CD14-positive monocyte (primary cell): ENCODE results near the gene ZNF345. TPM values are rescaled to one million over a fixed set of nuclear protein-coding genes. Genes with fewer than 3 reads are reported as not detected.

ENCODE experiments used
- DNase-seq, 3 donors: peaks; one replicate each; pipeline ENCODE4 v3.0.0-alpha.2; 2011 to 2022
- H2AFZ ChIP-seq: 2 replicates; pipeline ENCODE4 v1.6.0; 2012; ENCODE audit warnings: mild to moderate bottlenecking, low read depth, low read length, inconsistent platforms; ENCODE audit not compliant: insufficient read depth, poor library complexity, severe bottlenecking
- H3K27ac ChIP-seq, 2 donors: 1 replicate in 1 of 2; 2 replicates in 1 of 2; pipeline ENCODE4 v1.5.1; 2012 to 2013; ENCODE audit warnings: low read length in 2 of 2, control low read depth in 1 of 2, inconsistent platforms in 1 of 2, low read depth in 1 of 2, mild to moderate bottlenecking in 1 of 2
- H3K27me3 ChIP-seq, 2 donors: one replicate each; pipeline versions ENCODE4 v1.6.0 to v1.6.1; 2011 to 2013; ENCODE audit warnings: low read length in 2 of 2; ENCODE audit not compliant: control insufficient read depth in 2 of 2, insufficient read depth in 2 of 2
- H3K36me3 ChIP-seq, 2 donors: replicated peaks in 1 of 2; 1 replicate in 1 of 2; 2 replicates in 1 of 2; pipeline versions ENCODE4 v1.5.1 to v1.6.1; 2012 to 2013; ENCODE audit warnings: low read length in 2 of 2, control low read depth in 1 of 2, inconsistent platforms in 1 of 2, mild to moderate bottlenecking in 1 of 2; ENCODE audit not compliant: insufficient read depth in 2 of 2, control insufficient read depth in 1 of 2
- H3K4me1 ChIP-seq, 2 donors: 1 replicate in 1 of 2; 2 replicates in 1 of 2; pipeline versions ENCODE4 v1.5.1 to v1.6.1; 2012 to 2013; ENCODE audit warnings: low read length in 2 of 2, control low read depth in 1 of 2, inconsistent platforms in 1 of 2, mild to moderate bottlenecking in 1 of 2, moderate library complexity in 1 of 2; ENCODE audit not compliant: insufficient read depth in 2 of 2, control insufficient read depth in 1 of 2
- H3K4me2 ChIP-seq: replicated peaks from 2 replicates; pipeline ENCODE3; 2012; ENCODE audit warnings: low read length, moderate library complexity, mild to moderate bottlenecking; ENCODE audit not compliant: poor library complexity, severe bottlenecking; ENCODE audit errors: extremely low read depth
- H3K4me3 ChIP-seq, 3 experiments: fragments of 200-600 bp in 1 of 3; sonication (generic) in 1 of 3; replicated peaks in 1 of 3; 1 replicate in 2 of 3; 2 replicates in 1 of 3; pipeline ENCODE4 v1.5.1; 2011 to 2013; ENCODE audit warnings: low read length in 3 of 3, mild to moderate bottlenecking in 3 of 3, control low read depth in 2 of 3, low read depth in 2 of 3, inconsistent platforms in 1 of 3, moderate library complexity in 1 of 3
- H3K79me2 ChIP-seq: 2 replicates; pipeline ENCODE4 v1.6.0; 2012; ENCODE audit warnings: mild to moderate bottlenecking, control low read depth, inconsistent platforms, low read length, moderate library complexity; ENCODE audit not compliant: insufficient read depth
- H3K9ac ChIP-seq: 2 replicates; pipeline ENCODE4 v1.6.0; 2017; ENCODE audit warnings: low read length, mild to moderate bottlenecking; ENCODE audit not compliant: insufficient read depth, poor library complexity, severe bottlenecking
- H3K9me3 ChIP-seq, 2 donors: replicated peaks in 1 of 2; 1 replicate in 1 of 2; 2 replicates in 1 of 2; pipeline versions ENCODE4 v1.5.1 to v1.6.1; 2012 to 2013; ENCODE audit warnings: low read length in 2 of 2, control low read depth in 1 of 2; ENCODE audit not compliant: control insufficient read depth in 1 of 2, insufficient read depth in 1 of 2
- H4K20me1 ChIP-seq: 2 replicates; pipeline ENCODE4 v1.6.0; 2012; ENCODE audit warnings: mild to moderate bottlenecking, low read length, control low read depth, moderate library complexity; ENCODE audit not compliant: insufficient read depth
- H3K27ac Mint-ChIP-seq, 7 donors: one replicate each; pipeline ENCODE4 v1.8.0; 2020; ENCODE audit warnings: mild to moderate bottlenecking in 7 of 7, mixed read lengths in 7 of 7, moderate library complexity in 6 of 7, inconsistent platforms in 2 of 7
- H3K27me3 Mint-ChIP-seq, 3 donors: one replicate each; pipeline ENCODE4 v1.8.0; 2021 to 2022; ENCODE audit warnings: low read depth in 3 of 3, mild to moderate bottlenecking in 3 of 3, mixed read lengths in 3 of 3, moderate library complexity in 3 of 3, inconsistent platforms in 1 of 3
- H3K36me3 Mint-ChIP-seq, 2 donors: one replicate each; pipeline ENCODE4 v1.8.0; 2020; ENCODE audit warnings: mixed read lengths in 2 of 2, inconsistent platforms in 1 of 2, mild to moderate bottlenecking in 1 of 2
- H3K4me1 Mint-ChIP-seq: one replicate; pipeline ENCODE4 v1.8.0; 2020; ENCODE audit warnings: mild to moderate bottlenecking, mixed read lengths
- H3K4me3 Mint-ChIP-seq, 2 donors: one replicate each; pipeline ENCODE4 v1.8.0; 2020; ENCODE audit warnings: mild to moderate bottlenecking in 2 of 2, mixed read lengths in 2 of 2, moderate library complexity in 1 of 2
- H3K9me3 Mint-ChIP-seq, 7 donors: one replicate each; pipeline ENCODE4 v1.8.0; 2020 to 2022; ENCODE audit warnings: mixed read lengths in 7 of 7, mild to moderate bottlenecking in 6 of 7, moderate library complexity in 6 of 7, inconsistent platforms in 2 of 7
- WGBS: methylation state at CpG from one replicate; pipeline ENCODE4 v1.1.5; 2013; ENCODE audit warnings: missing lambda C conversion rate; ENCODE audit not compliant: insufficient coverage; 5-methylcytosine and 5-hydroxymethylcytosine counted together
- intact Hi-C, 2 donors: fragments of 100-400 bp; cut with micrococcal nuclease; formaldehyde crosslinking; loops; one replicate each; pipeline versions ENCODE4 v1.15.0 to v1.15.1; 2023
- polyA plus RNA-seq, 3 donors: library from polyadenylated mRNA; depleted of rRNA in 1 of 3; unstranded in 2 of 3; stranded (reverse) in 1 of 3; fragments of 300-500 nt in 2 of 3; fragments of >200 nt in 1 of 3; fragmentation: Illumina TruSeq in 2 of 3; gene quantifications; 1 replicate in 2 of 3; 2 replicates in 1 of 3; pipeline ENCODE4 v1.2.3, GENCODE V29; 2012 to 2021
- TF ChIP-seq, protein P1 (sequence below): fragments of 200-600 bp; IDR thresholded peaks from one replicate; pipeline ENCODE4 v1.8.0; 2022; ENCODE audit warnings: antibody characterized with exemption, mild to moderate bottlenecking

The ZNF345 gene
- polyA plus RNA-seq, 3 donors: 0.66 to 2.3 (median 1.3) TPM

DNA sequence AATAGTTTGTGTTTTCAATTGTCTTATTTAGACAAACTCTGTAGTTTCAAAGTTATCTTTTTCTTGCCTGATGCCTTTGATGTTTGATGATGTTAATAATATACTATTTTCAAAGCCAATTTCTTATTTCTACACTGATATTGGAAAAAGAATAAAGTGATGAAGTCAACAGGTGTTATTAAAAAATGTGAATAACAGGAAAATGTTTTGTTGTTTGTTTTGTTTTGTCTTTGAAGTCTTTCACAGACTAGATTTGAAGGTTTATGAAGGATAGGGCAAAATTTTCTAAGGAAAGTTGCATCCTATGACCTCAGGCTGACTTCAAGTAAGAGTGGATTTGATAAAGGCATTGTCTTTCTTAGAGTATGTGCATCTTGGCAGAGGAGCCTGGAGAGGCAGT, 43.6 kb upstream of the ZNF345 start:
- Histone ChIP-seq H3K4me2 (no peak overlapping the region), H3K36me3 (peaks cover 0 to 16% of the 10 kb centered on the region in 2 donors), H3K9me3 (peaks cover 57 to 97% of the 10 kb centered on the region in 2 donors), H4K20me1 (no peaks in the 10 kb centered on the region), H3K9ac (no peak overlapping the region), H3K27me3 (no peaks in the 10 kb centered on the region), H3K4me1 (no peaks in the 10 kb centered on the region), H2AFZ (no peak overlapping the region), H3K4me3 (no peak overlapping the region), H3K27ac (no peak overlapping the region), H3K79me2 (no peaks in the 10 kb centered on the region)
- TF ChIP-seq, protein P1, sequence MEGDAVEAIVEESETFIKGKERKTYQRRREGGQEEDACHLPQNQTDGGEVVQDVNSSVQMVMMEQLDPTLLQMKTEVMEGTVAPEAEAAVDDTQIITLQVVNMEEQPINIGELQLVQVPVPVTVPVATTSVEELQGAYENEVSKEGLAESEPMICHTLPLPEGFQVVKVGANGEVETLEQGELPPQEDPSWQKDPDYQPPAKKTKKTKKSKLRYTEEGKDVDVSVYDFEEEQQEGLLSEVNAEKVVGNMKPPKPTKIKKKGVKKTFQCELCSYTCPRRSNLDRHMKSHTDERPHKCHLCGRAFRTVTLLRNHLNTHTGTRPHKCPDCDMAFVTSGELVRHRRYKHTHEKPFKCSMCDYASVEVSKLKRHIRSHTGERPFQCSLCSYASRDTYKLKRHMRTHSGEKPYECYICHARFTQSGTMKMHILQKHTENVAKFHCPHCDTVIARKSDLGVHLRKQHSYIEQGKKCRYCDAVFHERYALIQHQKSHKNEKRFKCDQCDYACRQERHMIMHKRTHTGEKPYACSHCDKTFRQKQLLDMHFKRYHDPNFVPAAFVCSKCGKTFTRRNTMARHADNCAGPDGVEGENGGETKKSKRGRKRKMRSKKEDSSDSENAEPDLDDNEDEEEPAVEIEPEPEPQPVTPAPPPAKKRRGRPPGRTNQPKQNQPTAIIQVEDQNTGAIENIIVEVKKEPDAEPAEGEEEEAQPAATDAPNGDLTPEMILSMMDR: no peak
- Mint-ChIP-seq H3K9me3 (peaks cover 35 to 90% (median 71%) of the 10 kb centered on the region in 7 donors), H3K27ac (no peak overlapping the region), H3K36me3 (peaks cover 23 to 31% of the 10 kb centered on the region in 2 donors), H3K4me1 (no peaks in the 10 kb centered on the region), H3K4me3 (no peak overlapping the region), H3K27me3 (peaks cover 0 to 2% (median 0%) of the 10 kb centered on the region in 3 donors)
- no peak for DNase-seq
- intact Hi-C loops: no loop called here

DNA sequence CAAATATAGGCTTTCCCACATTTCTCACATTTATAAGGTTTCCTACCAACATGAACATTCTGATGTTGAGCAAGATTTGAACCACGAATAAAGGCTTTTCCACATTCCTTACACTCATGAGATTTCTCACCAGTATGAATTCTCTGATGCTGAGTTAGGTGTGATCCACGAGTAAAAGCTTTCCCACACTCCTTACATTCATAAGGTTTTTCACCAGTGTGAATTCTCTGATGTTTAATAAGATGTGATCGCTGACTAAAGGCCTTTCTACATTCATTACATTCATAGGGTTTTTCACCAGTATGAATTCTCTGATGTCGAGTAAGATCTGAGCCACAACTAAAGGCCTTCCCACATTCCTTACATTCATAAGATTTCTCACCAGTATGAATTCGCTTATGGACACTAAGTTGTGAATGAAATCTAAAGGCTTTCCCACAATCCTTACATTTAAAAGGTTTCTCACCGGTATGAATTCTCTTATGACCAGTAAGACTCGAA, 31.5 kb upstream of the ZNF345 start:
- DNase-seq: no peak
- Mint-ChIP-seq H3K9me3 (peaks cover 40 to 99% (median 86%) of the 10 kb centered on the region in 7 donors), H3K36me3 (peaks cover 39 to 43% of the 10 kb centered on the region in 2 donors), H3K27me3 (no peaks in the 10 kb centered on the region), H3K4me3 (no peak overlapping the region), H3K4me1 (no peaks in the 10 kb centered on the region), H3K27ac (no peak overlapping the region)
- no CpG with 5 or more reads among the region's 7 CpGs for WGBS
- H3K4me2 ChIP-seq: no peak overlapping the region
- H3K79me2 ChIP-seq: no peaks in the 10 kb centered on the region
- no peaks in the 10 kb centered on the region for H3K27me3 ChIP-seq
- no peaks in the 10 kb centered on the region for H4K20me1 ChIP-seq
- H3K4me3 ChIP-seq: peak overlapping the region in 1 of 3 experiments; percentile 56
- H3K9ac ChIP-seq: no peak overlapping the region
- H3K9me3 ChIP-seq: peaks cover 63 to 99% of the 10 kb centered on the region in 2 donors
- H3K4me1 ChIP-seq: no peaks in the 10 kb centered on the region
- no peak overlapping the region for H3K27ac ChIP-seq
- TF ChIP-seq, protein P1: no peak
- intact Hi-C loops: no loop called here
- H3K36me3 ChIP-seq: peaks cover 19 to 79% of the 10 kb centered on the region in 2 donors
- H2AFZ ChIP-seq: no peak overlapping the region
